Stimulated activated CD4-positive, alpha-beta T cell treated with anti-CD3 and anti-CD28 coated beads, Interleukin-12 subunit alpha, Interleukin-12 subunit beta, amount 100 ng/mL, for 4 hours (primary cell): ENCODE results near the gene ACTMAP.
A peak's percentile ranks its signal among the peaks of the same experiment; 100 is the strongest.

Experiments used
- DNase-seq: peaks from one replicate; pipeline ENCODE4 v3.0.0-alpha.2; 2020

ACTMAP gene

DNA sequence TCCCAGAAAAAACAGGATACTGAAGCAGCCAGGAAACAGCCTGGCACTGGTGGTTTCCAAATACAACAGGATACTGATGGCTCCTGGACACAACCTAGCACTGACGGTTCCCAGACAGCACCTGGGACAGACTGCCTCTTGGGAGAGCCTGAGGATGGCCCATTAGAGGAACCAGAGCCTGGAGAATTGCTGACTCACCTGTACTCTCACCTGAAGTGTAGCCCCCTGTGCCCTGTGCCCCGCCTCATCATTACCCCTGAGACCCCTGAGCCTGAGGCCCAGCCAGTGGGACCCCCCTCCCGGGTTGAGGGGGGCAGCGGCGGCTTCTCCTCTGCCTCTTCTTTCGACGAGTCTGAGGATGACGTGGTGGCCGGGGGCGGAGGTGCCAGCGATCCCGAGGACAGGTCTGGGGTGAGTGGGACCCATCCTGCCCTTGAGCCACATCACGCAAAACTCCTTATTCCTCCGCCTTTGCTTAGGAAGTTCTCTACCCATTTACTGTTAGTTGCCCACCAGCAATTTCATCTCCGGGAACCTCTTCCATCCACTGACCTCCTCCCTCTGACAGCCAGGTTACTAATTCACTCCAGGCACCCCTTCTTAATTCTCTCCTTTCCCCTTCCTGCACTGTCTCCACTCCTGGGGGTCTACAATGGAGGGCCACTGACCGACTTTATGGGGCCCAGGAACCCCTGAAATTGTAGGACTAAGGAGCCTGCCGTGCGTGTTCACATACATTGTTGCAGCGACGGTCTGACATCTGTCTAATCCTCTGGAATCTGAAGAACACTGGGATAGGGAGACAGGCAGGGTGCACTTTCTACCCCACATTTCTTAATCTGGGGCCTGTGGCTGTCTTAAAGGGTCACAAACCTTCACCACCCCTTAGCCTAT, 32.1 kb downstream of the ACTMAP start:
- no peak for DNase-seq

- no peak for DNase-seq
Measured at GRCh38 chr19:40717325-40717879, 32.9 kb downstream of the ACTMAP start.

DNA sequence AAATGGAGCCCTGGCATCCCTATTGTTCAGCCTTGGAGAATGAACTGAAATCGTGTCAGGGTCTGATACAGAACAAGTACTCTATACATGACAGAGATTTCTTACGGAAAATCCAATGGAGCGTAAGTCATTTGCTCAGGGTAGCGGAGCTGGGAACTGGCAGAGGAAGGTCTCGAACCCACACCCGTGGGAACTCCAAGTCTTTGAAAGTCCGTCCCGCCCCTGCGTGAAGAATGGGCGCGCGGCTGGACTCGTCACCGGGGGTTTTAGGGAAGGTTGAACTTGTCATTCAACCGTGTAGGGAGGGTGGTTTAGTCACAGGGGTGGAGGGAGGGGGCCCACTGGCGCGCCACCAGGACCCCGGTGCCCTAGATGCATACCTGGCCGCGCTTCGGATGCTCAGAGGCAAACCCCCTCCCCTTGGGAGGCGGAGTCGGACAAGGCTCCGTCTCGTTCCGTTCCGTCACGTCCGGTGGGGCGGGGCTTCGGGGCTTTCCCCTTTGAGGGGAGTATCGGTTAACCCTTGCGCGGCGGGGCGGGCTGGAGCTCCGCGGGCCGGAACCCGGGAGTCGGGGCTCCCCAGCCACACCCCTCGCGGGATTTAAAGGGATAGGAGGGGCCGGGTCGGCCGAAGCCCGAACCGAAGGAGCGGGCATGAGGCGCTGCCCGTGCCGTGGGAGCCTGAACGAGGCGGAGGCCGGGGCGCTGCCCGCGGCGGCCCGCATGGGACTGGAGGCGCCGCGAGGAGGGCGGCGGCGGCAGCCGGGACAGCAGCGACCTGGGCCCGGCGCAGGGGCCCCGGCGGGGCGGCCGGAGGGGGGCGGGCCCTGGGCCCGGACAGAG, 33.6 kb downstream of the ACTMAP start, which contains the start of the genes COQ8B and ITPKC:
COQ8B (minus strand) TSS at position 405 of the 843 bp plus-strand sequence. CDS start 2,254 bp downstream, outside the sequence.
ITPKC (plus strand) TSS at position 631 of the 843 bp plus-strand sequence; CDS start at position 655, 24 bp downstream.
- DNase-seq = peak; percentile 100

DNA sequence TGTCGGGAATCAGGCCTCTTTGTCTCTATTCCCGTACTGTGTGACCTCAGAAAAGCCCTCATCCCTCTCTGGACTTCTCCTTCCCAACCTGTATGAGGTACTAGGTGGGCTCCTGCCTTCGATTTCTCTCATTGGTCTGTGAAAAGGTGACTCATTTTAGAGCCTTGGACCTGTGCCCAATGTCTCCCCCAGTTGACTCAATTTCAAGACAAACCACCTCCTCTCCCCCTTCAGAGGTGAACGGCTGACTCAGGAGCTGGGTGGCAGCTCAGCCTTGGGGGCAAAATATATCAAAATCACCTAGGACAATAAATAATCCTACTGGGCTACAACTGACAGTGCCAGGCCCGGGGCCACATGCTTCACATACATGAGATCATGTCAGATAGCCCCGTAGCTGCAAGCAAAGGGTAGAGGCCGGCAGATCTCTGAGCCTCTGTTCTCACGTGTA, 34.2 kb downstream of the ACTMAP start:
- peak; percentile 62 for DNase-seq

DNA sequence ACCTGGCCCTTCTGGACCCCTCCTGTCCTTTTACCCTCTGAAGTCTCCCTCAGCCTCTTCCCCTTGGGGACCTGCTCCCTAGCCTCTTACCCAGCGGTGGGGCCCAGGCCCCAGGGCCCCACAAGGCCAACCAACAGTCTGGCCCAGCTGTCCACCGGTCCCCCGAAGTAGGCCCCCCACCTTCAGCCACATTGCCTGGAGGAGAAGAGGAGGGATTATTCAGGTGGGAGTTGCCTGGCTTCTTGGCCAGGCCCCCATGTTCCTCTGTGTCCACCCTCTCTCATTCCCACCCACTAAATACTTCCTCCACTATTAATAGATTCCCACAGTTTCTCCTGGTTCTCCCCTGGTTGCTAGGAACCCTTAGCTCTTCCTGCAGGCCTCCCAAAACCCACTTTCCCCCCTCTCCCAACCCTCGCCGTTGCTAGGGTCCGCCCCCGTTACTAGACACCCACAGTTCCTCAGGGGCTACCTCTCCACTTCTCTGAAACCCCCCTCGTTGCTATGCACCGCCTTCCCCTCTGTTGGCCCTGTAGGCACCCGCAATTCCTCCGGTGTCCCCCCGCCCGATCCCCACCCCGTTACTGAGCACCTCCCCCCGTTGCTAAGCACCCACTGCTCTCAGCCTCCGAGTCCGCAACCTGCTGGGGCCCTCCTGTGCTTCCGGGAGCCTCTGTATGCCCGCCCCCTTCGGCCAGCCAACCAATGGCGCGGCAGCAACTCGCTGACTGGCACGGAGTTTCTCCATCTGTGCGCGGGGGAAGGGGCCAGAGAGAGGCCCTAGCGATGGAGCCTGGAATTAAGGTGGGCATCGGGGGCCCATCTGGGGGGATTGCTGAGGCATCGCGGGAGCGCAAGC, 35.6 kb downstream of the ACTMAP start:
- DNase-seq = peak; percentile 92

DNA sequence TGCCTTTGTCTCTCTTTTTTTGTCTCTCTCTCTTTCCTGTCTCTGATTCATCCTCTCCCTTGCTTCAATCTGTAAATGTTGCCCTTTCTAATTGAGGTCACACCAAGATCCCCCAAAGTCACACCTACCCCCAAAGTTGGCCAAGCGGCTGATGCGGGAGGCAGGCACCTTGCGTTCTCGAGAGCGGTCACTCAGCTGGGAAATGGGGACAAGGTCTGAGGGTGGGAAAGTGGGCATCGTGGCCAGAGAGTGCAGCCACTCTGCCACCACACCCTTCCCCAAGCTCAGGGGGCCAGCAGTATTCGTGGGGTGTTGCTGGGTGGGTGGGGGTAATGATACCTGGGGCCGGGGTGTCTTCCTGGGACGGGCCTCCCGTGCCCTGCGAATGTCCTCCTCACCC, 36.3 kb downstream of the ACTMAP start:
- no peak for DNase-seq

- DNase-seq = no peak
Measured at GRCh38 chr19:40709817-40710216, 40.5 kb downstream of the ACTMAP start.

DNA sequence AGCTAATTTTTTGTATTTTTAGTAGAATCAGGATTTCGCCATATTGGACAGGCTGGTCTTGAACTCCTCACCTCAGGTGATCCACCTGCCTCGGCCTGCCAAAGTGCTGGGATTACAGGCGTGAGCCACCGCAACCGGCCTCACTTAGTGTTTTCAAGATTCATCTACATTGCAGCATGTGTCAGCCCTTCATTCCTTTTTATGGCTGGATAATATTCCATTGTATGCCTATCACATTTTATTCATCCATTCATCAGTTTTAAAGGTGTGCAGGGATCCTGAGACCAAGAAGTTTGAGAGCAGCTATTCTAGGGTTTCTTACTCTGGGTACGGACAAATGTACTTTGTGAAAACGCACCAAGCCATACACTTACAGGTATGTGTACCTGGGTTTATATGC, 42.7 kb downstream of the ACTMAP start:
- DNase-seq = no peak

DNA sequence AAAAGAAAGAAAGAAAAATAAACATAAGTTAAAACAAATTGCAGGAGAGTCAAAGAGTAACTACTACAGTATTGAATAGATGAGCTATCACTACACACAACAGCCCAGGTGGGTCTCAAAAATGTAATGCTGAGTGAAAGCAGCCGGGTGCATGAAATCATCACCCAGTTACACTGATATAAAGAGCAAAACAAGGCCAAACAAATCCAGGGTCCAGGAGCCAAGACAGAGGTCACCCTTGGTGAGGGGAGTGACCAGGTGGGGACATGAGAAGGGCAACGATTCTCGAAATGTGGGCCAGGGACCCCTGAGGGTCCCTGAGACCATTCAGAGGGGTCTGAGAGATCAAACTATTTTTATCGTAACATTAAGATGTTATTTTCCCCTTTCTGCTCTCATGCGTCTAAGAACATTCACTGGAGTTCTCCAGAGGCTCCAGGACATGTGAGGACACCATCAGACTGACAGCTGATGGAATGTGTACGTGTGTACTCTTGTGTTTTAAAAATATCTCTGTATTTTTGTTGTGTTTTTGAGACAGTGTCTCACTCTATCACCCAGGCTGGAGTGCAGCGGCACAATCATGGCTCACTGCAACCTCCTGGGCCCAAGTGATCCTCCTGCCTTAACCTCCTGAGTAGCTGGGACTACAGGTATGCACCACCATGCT, 44.2 kb downstream of the ACTMAP start:
- no peak for DNase-seq

GRCh38 chr19:40705362-40705651, 45.0 kb downstream of the ACTMAP start:
- DNase-seq = no peak

DNA sequence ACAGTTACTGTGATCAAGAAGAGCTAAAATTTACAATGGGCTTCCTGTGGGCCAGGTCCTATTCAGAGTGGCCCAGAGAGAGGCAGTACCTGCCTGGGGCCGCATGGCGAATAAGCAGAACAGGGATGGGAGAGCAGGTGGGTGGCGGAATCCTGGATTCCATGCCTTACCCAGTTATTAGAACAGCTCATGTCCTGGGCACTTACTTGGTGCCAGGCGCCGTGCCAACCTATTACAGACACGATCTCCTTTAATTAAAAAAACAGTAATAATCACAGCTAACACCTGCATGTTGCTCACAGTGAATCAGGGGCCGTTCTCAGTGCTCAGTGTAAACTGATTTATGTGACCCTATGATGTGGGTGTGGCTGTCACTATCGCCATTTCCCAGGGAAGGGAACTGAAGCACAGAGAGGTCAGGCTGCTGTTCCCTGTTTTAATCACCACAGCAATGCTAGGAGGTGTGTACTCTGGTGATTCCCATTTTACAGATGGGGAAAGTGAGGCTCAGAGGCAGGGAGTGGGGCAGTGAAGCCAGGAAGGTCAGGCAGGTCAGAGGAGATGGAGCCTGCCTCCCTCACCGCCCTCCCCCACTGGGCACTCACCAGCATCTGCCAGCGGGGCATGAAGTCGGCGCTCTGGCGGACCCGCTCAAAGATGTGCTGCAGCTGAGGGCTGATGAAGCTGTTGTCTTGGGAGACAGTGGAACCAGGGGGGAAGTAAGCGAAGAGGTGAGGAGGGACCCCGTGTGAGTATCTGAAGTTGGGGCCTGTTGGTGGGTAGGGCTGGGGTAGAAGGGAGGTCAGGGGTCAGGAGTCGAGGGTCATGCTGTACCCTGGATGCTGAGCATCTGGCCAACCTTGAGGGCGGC, 45.6 kb downstream of the ACTMAP start:
- no peak for DNase-seq

GRCh38 chr19:40703029-40703755, 47.1 kb downstream of the ACTMAP start:
- no peak for DNase-seq

DNA sequence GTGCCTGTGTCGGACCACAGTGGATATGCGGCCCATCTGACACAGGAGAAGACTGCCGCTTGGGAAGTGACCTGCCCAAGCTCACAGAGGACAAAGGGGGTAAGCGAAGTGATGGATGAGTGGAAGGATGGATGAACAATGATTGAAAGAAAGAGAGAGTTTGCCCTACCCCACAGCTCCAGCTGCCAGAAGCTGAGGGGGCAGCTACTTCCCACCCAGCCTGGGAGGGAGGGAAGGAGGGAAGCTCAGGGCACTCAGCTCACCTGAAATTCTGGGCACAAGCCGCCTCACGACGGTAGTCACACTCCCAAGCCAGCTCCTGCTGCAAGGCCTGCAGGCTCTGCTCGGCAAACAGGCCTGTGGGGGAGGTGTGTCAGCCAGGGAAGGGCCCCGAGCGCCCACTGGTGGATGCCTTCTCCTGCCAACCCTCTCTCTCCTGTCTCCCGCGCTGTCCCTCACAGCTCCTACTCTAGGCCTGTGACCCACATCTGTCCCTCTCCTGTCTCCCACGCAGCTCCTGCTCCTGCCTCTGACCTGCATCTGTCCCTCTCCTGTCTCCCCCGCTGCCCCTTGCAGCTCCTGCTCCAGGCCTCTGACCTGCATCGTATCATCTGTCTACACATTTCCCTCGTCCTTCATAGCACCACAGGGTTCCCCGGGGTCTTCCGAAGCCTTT, 47.8 kb downstream of the ACTMAP start:
- DNase-seq = no peak

- DNase-seq = no peak
Measured at GRCh38 chr19:40701758-40702157, 48.5 kb downstream of the ACTMAP start.

DNA sequence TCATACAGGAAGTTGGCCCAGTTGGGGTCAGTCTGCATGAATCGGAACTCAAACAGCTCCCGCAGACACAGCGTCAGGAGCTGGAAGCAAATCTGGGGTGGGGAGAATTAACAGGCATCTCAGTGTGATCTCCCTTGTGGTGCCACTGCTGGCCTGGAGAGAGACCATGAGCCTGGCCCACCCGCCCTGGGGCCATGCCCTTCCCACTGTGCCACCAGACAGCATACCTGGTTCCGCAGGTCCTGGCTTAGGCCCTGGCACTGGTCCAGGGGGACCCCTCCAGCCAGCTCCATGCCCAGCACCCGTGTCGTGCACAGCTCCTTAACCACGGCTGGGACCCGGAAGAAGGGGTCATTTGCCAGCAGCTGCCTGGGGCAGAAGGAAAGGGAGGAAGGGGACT, 50.2 kb downstream of the ACTMAP start:
- no peak for DNase-seq

DNA sequence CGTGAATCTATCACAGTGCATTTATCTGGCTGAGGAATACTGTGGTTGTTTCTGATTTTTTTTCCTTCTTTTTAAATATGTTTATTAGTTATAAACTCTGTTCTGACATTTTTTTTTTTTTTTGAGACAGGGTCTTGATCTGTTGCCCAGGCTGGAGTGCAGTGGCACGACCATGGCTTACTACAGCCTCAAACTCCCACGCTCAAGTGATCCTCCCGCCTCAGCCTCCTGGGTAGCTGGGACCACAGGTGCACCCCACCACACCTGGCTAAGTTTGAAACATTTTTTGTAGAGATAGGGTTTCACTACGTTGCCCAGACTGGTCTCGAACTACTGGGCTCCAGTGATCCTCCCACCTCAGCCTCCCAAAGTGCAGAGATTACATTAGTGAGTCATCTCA, 53.3 kb downstream of the ACTMAP start:
- no peak for DNase-seq

DNA sequence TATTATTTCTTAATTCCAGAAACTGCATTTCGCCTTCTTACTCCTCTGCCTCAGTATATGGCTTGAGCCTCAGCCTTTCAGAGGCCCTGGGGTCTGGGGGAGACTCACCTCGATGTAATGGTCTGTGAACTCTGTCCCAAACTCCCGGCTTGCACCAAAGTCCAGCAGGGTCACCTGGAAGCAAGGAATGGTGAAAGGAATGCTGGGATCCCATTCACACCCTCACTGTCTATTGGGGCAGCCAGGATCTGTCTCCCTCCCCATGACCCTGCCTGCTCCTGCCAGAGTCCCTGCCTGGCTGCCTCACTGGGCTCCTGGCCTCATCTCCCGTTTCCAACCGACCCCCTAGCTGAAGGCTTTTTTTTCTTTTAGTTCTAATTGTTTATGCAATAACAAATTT, 54.4 kb downstream of the ACTMAP start:
- no peak for DNase-seq

DNA sequence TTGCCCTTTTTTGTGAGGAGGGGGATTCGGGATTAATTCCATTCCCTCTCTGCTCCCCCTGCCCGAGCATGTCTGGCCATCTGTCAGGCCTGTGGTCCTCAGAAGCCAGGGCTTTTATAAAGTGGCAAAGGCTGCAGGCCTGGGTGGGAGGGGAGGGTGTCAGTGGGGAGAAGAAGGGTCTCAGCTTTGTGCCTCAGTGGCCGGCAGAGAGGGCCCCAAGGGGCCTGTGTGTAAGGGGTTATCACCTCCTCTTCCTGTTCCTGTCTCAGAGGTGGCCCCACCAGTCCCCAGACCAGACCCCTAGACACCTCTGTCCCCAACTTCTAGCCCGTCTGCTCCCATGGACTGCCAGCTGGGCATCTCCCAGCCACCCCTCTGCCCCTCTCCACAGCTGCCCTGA, 56.4 kb downstream of the ACTMAP start:
- DNase-seq = no peak

DNA sequence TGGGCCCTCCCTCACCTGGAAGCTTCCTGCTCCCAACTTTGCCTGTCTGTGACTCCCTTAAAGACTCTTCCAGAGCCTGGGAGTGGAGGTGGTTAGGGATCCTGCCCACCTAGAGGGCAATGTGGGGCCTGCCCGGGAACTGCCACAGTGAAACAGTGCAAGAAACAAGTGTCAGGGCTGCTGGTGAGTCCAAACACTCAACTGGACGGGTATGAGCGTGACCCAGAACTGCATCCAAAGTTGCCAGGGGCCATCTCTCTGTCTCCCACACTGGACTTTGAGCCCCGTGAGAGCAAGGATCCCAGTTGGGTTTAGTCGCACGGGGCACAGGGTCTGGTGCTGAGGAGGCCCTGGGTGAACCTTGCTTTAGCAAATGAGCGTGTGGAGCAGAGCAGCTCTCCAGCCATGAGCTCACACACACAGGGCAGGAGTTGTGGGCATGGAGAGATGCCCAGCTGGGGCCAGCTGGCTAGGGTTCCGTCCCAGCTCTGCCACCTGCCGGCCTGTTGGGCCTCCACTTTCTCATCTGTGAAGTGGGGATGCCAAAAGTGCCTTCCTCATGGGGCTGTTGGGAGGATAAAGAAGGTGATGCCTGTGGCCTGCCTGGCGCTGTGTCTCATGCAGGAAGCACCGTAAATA, 57.0 kb downstream of the ACTMAP start:
- no peak for DNase-seq
